ENCODE measurements around the gene RPTOR.

DNA sequence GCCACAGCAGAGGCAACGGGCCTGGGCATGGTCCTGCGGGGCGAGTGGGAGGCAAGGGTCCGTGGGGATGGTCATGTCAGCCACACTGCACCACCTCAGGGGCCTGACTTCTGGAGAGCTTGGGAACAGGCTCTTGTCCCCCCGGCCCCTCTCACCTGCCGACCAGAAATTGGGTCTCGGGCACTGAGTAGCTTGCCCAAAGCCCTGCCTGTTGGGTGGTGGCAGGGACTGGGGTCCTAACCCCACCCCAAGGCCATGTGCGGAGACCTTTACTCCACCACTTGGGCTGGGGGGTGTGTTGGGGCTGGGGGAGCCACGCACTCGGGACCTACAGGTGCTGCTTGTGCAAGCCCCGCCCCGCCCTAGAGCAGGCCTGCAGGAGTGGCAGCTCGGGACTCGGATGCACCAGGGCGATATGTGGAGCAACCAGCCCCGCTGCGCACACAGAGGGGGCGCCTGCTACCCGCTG lies 422.8 kb downstream of the RPTOR start:
- TF ChIP-seq, protein P1, sequence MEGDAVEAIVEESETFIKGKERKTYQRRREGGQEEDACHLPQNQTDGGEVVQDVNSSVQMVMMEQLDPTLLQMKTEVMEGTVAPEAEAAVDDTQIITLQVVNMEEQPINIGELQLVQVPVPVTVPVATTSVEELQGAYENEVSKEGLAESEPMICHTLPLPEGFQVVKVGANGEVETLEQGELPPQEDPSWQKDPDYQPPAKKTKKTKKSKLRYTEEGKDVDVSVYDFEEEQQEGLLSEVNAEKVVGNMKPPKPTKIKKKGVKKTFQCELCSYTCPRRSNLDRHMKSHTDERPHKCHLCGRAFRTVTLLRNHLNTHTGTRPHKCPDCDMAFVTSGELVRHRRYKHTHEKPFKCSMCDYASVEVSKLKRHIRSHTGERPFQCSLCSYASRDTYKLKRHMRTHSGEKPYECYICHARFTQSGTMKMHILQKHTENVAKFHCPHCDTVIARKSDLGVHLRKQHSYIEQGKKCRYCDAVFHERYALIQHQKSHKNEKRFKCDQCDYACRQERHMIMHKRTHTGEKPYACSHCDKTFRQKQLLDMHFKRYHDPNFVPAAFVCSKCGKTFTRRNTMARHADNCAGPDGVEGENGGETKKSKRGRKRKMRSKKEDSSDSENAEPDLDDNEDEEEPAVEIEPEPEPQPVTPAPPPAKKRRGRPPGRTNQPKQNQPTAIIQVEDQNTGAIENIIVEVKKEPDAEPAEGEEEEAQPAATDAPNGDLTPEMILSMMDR (conservative IDR thresholded peaks at IDR 0.05; ENCODE audit: low read length) = no peak
- no peak for TF ChIP-seq EZH2phosphoT487 (IDR thresholded peaks at IDR 0.05; ENCODE audit: borderline replicate concordance, low read depth, low read length)

Data from OCI-LY7 (cell line).